Neuronal stem cell (in vitro differentiated cells): Measurements from ENCODE around the gene ARHGEF7.

Source experiments
- DNase-seq: peaks from one replicate; pipeline ENCODE4 v3.0.0-alpha.2; 2013; ENCODE audit warnings: low spot score
- H2AFZ ChIP-seq: one replicate; pipeline ENCODE4 v1.6.1; 2013; ENCODE audit warnings: mild to moderate bottlenecking, low read length, inconsistent platforms
- H2AK5ac ChIP-seq: 2 replicates; pipeline ENCODE4 v1.6.1; 2013; ENCODE audit warnings: low read depth, mild to moderate bottlenecking, inconsistent platforms, low read length, moderate library complexity, mixed read lengths
- H2BK120ac ChIP-seq: 2 replicates; pipeline ENCODE4 v1.6.1; 2013; ENCODE audit warnings: low read depth, mild to moderate bottlenecking, inconsistent platforms, low read length, moderate library complexity, mixed read lengths
- H2BK12ac ChIP-seq: one replicate; pipeline ENCODE4 v1.6.1; 2013; ENCODE audit warnings: low read length, inconsistent platforms
- H2BK15ac ChIP-seq: 2 replicates; pipeline ENCODE4 v1.6.1; 2013; ENCODE audit warnings: mild to moderate bottlenecking, low read length, inconsistent platforms, mixed read lengths
- H2BK5ac ChIP-seq: one replicate; pipeline ENCODE4 v1.6.1; 2013; ENCODE audit warnings: inconsistent platforms, mild to moderate bottlenecking, low read length, moderate library complexity
- H3K14ac ChIP-seq: one replicate; pipeline ENCODE4 v1.6.1; 2013; ENCODE audit warnings: low read length, inconsistent platforms
- H3K18ac ChIP-seq: 2 replicates; pipeline ENCODE4 v1.6.1; 2013; ENCODE audit warnings: low read length, inconsistent platforms
- H3K23ac ChIP-seq: 2 replicates; pipeline ENCODE4 v1.6.1; 2013; ENCODE audit warnings: low read depth, mild to moderate bottlenecking, mixed read lengths, low read length, inconsistent platforms; ENCODE audit not compliant: poor library complexity
- H3K27ac ChIP-seq: replicated peaks from 3 replicates; pipeline ENCODE4 v1.5.1; 2013; ENCODE audit warnings: low read length, inconsistent platforms
- H3K27me3 ChIP-seq, 3 experiments: 2 replicates each; pipeline ENCODE4 v1.6.1; 2013; ENCODE audit warnings: low read length in 3 of 3, mild to moderate bottlenecking in 2 of 3, inconsistent platforms in 1 of 3, low read depth in 1 of 3, mixed read lengths in 1 of 3, moderate library complexity in 1 of 3; ENCODE audit not compliant: control insufficient read depth in 3 of 3, insufficient read depth in 3 of 3
- H3K36me3 ChIP-seq, 2 donors: replicated peaks in 1 of 2; 2 replicates each; pipeline ENCODE4 v1.6.1; 2013; ENCODE audit warnings: low read length in 2 of 2; ENCODE audit not compliant: control insufficient read depth in 2 of 2, insufficient read depth in 2 of 2
- H3K4ac ChIP-seq: 2 replicates; pipeline ENCODE4 v1.6.1; 2013; ENCODE audit warnings: inconsistent platforms, mild to moderate bottlenecking, low read length, moderate library complexity
- H3K4me1 ChIP-seq, 2 donors: 1 replicate in 1 of 2; 2 replicates in 1 of 2; pipeline ENCODE4 v1.6.1; 2013; ENCODE audit warnings: low read length in 2 of 2, low read depth in 1 of 2; ENCODE audit not compliant: control insufficient read depth in 2 of 2, insufficient read depth in 1 of 2
- H3K4me2 ChIP-seq: one replicate; pipeline ENCODE4 v1.6.1; 2013; ENCODE audit warnings: mild to moderate bottlenecking, low read length, inconsistent platforms; ENCODE audit not compliant: insufficient read depth, poor library complexity, severe bottlenecking
- H3K4me3 ChIP-seq, 2 donors: 2 replicates each; pipeline ENCODE4 v1.5.1; 2013; ENCODE audit warnings: low read length in 2 of 2, mild to moderate bottlenecking in 2 of 2, inconsistent platforms in 1 of 2, moderate library complexity in 1 of 2
- H3K79me1 ChIP-seq: one replicate; pipeline ENCODE4 v1.6.1; 2013; ENCODE audit warnings: low read depth, mild to moderate bottlenecking, inconsistent platforms, low read length, moderate library complexity
- H3K9ac ChIP-seq: one replicate; pipeline ENCODE4 v1.6.1; 2013; ENCODE audit warnings: mild to moderate bottlenecking, low read depth, low read length, inconsistent platforms; ENCODE audit not compliant: poor library complexity
- H3K9me3 ChIP-seq, 2 donors: replicated peaks in 1 of 2; 2 replicates each; pipeline versions ENCODE3 to v1.6.1; 2013; ENCODE audit warnings: low read length in 2 of 2, mild to moderate bottlenecking in 2 of 2, inconsistent platforms in 1 of 2, low read depth in 1 of 2, mixed read lengths in 1 of 2, moderate library complexity in 1 of 2; ENCODE audit not compliant: control insufficient read depth in 2 of 2, insufficient read depth in 1 of 2
- H4K8ac ChIP-seq: one replicate; pipeline ENCODE4 v1.6.1; 2013; ENCODE audit warnings: low read depth, mild to moderate bottlenecking, inconsistent platforms, low read length, moderate library complexity
- H4K91ac ChIP-seq: one replicate; pipeline ENCODE4 v1.6.1; 2013; ENCODE audit warnings: low read length, low read depth, mild to moderate bottlenecking, inconsistent platforms; ENCODE audit not compliant: poor library complexity
- WGBS, 2 donors: extraction: QIAGEN DNeasy Blood & Tissue Kit; methylation state at CpG; one replicate each; pipeline ENCODE4 v1.1.7; 2013; ENCODE audit warnings: missing lambda C conversion rate in 2 of 2, mixed read lengths in 1 of 2; ENCODE audit not compliant: insufficient read length in 2 of 2, insufficient replicate concordance in 1 of 2; ENCODE audit errors: extremely low coverage in 2 of 2; 5-methylcytosine and 5-hydroxymethylcytosine counted together

ARHGEF7 gene

DNA sequence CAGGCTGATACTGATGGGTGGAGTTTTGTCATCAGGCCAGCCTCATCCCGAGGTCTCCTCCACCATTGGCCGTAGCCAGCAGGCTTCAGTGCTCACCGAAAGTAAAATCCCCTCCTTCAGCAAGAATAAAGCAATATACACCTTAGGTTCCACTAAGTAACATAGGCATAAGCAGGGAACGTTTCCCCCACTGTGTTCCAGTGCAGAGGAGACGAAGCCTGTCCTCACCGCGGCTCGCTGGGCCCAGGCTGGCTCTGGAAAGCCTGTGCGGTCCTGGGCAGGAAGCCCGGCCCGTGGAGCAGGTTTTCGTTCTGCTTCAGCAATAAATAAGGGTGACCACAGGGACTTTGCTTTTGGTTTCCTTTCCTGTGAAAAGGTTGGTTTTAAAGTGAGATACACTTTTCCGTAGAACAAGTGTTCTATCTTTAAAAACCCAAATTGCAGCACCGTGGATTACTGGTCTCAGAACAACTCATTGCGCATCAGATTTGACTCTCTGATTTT is 189.0 kb downstream of the ARHGEF7 start:
- H3K27me3 ChIP-seq = no peaks in the 10 kb centered on the region
- WGBS, 2 donors = no CpG with 5 or more reads among the region's 15 CpGs
- H3K36me3 ChIP-seq = peaks cover 36 to 95% of the 10 kb centered on the region in 2 donors
- no peak overlapping the region for H2AFZ ChIP-seq
- peak overlapping the region; percentile 50 for H3K9ac ChIP-seq
- H2BK12ac ChIP-seq = no peak overlapping the region
- H3K4me1 ChIP-seq = no peaks in the 10 kb centered on the region
- H3K4me3 ChIP-seq = no peak overlapping the region
- no peak overlapping the region for H3K23ac ChIP-seq
- no peak overlapping the region for H4K8ac ChIP-seq
- H2BK5ac ChIP-seq = no peak overlapping the region
- H3K9me3 ChIP-seq = peaks cover 0 to 5% of the 10 kb centered on the region in 2 donors
- no peak overlapping the region for H3K4ac ChIP-seq
- H2BK15ac ChIP-seq = no peak overlapping the region
- H2AK5ac ChIP-seq = no peak overlapping the region
- no peak overlapping the region for H4K91ac ChIP-seq
- H3K14ac ChIP-seq = no peak overlapping the region
- H3K18ac ChIP-seq = no peak overlapping the region
- H2BK120ac ChIP-seq = no peak overlapping the region
- DNase-seq = no peak
- H3K4me2 ChIP-seq = no peak overlapping the region
- H3K79me1 ChIP-seq = no peaks in the 10 kb centered on the region
- no peak overlapping the region for H3K27ac ChIP-seq

- peaks cover 35 to 94% of the 10 kb centered on the region in 2 donors for H3K36me3 ChIP-seq
Measured at GRCh38 chr13:111304603-111305289, 189.6 kb downstream of the ARHGEF7 start.

GRCh38 chr13:111312944-111313590 is 198.0 kb downstream of the ARHGEF7 start:
- Histone ChIP-seq H3K79me1 (peaks cover 3% of the 10 kb centered on the region), H3K9ac (no peak overlapping the region), H3K27me3 (no peaks in the 10 kb centered on the region), H3K27ac (no peak overlapping the region), H3K23ac (no peak overlapping the region), H2BK15ac (no peak overlapping the region), H3K14ac (no peak overlapping the region), H3K4me1 (peaks cover 0 to 2% of the 10 kb centered on the region in 2 donors), H3K4me3 (no peak overlapping the region), H3K9me3 (peaks cover 19 to 20% of the 10 kb centered on the region in 2 donors), H3K4ac (no peak overlapping the region), H3K4me2 (no peak overlapping the region), H4K8ac (no peak overlapping the region), H2AFZ (no peak overlapping the region), H2BK12ac (no peak overlapping the region), H4K91ac (no peak overlapping the region), H2AK5ac (no peak overlapping the region), H2BK5ac (no peak overlapping the region), H3K18ac (no peak overlapping the region), H3K36me3 (peaks cover 5 to 24% of the 10 kb centered on the region in 2 donors), H2BK120ac (no peak overlapping the region)
- DNase-seq = no peak
- WGBS, 2 donors = no CpG with 5 or more reads among the region's 17 CpGs

More at GRCh38 chr13:111304603-111305289, 189.6 kb downstream of the ARHGEF7 start:
- Histone ChIP-seq H3K4ac (no peak overlapping the region), H2BK15ac (no peak overlapping the region), H2AK5ac (no peak overlapping the region), H3K79me1 (no peaks in the 10 kb centered on the region), H3K4me1 (no peaks in the 10 kb centered on the region), H2BK120ac (no peak overlapping the region), H2BK5ac (no peak overlapping the region), H3K23ac (no peak overlapping the region), H3K14ac (no peak overlapping the region), H2AFZ (no peak overlapping the region), H3K4me3 (no peak overlapping the region), H2BK12ac (no peak overlapping the region), H3K18ac (no peak overlapping the region), H3K4me2 (no peak overlapping the region), H3K27me3 (no peaks in the 10 kb centered on the region), H4K8ac (no peak overlapping the region), H3K9me3 (peaks cover 0 to 7% of the 10 kb centered on the region in 2 donors), H3K9ac (no peak overlapping the region), H4K91ac (no peak overlapping the region), H3K27ac (no peak overlapping the region)
- no CpG with 5 or more reads among the region's 20 CpGs for WGBS, 2 donors
- no peak for DNase-seq

GRCh38 chr13:111313911-111314425 is 198.9 kb downstream of the ARHGEF7 start:
- DNase-seq = no peak
- Histone ChIP-seq H3K9ac (no peak overlapping the region), H2BK5ac (no peak overlapping the region), H3K14ac (no peak overlapping the region), H3K4me3 (no peak overlapping the region), H3K4me2 (no peak overlapping the region), H3K9me3 (peaks cover 18 to 20% of the 10 kb centered on the region in 2 donors), H3K27ac (no peak overlapping the region), H2BK120ac (no peak overlapping the region), H3K18ac (peak overlapping the region; percentile 19), H3K79me1 (peaks cover 3% of the 10 kb centered on the region), H3K27me3 (no peaks in the 10 kb centered on the region), H3K23ac (no peak overlapping the region), H2BK12ac (no peak overlapping the region), H2AK5ac (peak overlapping the region; percentile 52), H4K91ac (no peak overlapping the region), H2BK15ac (no peak overlapping the region), H3K36me3 (peaks cover 4 to 15% of the 10 kb centered on the region in 2 donors), H3K4me1 (peaks cover 0 to 2% of the 10 kb centered on the region in 2 donors), H4K8ac (no peak overlapping the region), H2AFZ (no peak overlapping the region), H3K4ac (no peak overlapping the region)
- WGBS, 2 donors = no CpG with 5 or more reads among the region's 14 CpGs
